GM19238 (cell line): ENCODE results near the gene HS3ST4.
"Not testable (repeated sequence)": the region's sequence is repeated elsewhere in the genome, so short reads cannot be mapped to it uniquely, and the experiment has no call there.

ENCODE experiments used
- DNase-seq: peaks from one replicate; pipeline ENCODE4 v3.0.0; 2011; ENCODE audit warnings: low spot score; ENCODE audit not compliant: insufficient read length

Gene HS3ST4

DNA sequence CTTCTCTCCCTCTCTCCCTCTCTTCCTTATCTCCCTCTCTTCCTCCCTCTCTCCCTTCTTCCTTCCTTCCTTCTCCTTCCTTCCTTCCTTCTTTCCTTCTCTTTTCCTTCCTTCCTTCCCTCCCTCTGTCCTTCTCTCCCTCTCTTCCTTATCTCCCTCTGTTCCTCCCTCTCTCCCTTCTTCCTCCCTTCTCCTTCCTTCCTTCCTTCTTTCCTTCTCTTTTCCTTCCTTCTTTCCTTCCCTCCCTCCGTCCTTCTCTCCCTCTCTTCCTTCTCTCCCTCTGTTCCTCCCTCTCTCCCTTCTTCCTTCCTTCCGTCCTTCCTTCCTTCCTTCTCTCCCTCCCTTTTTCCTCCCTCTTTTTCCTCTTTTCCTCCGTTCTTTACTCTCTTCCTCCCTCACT, 38.6 kb downstream of the HS3ST4 start:
- no peak for DNase-seq

DNA sequence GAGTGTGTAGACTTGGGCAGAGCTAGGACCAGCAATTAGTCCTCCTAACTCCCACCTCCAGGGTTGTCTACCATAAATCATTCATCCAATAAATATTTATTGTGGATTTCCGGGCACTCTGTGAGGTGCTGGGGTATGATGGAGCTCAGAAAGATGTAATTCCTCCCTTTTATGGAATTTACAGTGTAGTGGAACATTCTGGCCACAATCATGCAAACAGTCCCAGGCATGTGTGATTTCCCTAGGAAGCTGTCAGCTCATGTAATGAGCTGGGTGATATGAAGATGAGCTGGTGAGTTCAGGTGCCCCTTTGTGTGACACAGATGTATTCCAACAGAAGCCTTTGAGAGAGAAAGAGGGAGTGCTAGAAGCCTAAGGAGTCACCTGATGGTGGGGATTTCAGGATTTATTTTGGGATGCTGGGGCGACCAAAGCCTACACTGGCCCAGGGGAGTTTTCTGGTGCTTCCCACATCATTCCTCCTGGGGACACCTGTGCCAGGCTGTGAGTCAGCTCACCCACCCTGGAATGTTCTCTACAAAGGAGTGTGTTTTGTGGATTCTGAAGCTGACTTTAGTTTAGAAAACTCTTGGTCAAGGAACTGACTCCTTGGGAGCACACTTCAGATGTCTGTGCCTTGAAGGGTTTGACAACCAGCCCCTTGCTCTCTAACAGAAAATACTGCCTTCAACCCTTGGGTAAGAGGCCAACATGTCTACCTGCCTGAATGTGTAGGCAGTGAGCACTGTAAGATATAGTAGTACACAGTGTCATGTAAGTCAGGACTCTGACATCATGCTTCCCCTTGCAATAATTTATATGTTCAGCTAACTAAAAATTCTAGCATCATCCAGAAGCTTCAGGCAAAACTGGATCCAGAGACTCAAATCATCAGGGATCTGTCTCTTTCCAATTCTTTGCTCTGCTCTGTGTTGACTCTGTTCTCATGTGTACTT, 42.9 kb downstream of the HS3ST4 start:
- DNase-seq: no peak

DNA sequence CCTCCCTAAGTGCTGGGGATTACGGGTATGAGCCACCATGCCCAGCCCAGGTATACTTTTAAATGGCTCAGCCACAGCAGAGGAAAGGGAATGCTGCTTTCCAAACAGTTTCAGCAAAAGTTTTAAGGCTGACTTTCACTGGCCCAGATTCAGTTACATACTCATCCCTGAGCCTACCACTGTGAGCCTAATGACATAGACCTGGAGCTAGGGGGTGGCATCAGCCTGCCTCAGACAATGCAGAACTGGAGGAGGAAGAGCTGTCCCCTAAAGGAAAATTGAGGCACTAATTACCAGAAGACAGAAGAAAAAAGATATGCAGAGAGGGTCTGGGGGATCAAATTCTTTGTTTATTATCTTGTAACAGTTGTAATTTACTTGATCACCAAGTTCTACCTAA, 43.9 kb downstream of the HS3ST4 start:
- DNase-seq: no peak

DNA sequence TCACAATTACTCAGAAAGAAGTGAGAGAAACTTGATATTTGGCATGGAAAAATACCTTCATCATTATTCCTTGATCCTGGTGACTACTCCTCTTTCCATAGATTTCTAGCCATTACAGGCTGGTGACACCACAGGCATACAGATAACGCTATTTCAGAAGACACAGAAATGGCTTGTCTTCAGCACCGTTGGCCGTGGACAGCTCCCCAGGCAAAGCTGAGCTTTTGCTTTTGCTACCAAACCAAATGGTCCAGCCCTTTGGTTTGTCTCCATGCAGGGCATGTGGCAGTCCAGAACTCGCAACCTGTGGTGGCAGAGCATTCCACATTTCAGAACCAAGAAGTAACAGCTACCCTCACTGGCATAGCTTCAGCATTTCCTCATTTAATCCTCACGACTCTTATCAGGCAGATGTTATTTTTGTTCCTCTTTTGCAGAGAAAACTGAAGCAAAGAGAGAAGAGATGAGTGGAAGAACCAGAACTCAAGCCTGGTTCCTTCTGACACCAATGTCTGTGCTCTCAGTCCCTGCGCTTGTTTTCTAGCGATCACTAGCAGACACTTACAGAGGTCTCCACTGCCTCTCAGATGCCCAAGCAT, 55.5 kb downstream of the HS3ST4 start:
- DNase-seq: no peak

DNA sequence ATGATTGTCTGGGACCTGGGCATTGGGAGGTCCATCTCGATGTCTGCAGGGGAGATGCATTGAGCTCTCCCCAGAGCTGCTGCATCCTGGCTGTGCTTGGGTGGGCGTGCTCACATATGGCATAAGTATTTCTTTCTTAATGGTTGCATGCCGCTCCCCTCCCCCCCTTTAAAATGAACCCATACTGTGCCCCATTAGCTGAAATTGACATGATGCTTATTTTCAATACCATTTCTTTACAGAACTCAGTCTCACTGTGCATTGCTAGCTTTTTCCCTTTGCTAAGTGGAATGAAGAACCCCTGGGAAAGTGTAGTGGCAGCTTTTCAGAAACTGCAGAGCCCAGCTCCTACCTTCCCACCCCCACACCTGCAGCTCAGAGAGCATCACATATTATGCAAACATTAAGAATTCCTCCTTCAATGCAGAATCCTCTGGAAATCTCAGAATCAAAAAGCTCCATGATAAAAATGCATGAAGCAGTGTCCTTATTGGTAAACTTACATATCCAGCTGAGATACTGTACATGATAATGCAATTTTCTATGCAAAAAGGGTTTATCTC, 56.4 kb downstream of the HS3ST4 start:
- no peak for DNase-seq

DNA sequence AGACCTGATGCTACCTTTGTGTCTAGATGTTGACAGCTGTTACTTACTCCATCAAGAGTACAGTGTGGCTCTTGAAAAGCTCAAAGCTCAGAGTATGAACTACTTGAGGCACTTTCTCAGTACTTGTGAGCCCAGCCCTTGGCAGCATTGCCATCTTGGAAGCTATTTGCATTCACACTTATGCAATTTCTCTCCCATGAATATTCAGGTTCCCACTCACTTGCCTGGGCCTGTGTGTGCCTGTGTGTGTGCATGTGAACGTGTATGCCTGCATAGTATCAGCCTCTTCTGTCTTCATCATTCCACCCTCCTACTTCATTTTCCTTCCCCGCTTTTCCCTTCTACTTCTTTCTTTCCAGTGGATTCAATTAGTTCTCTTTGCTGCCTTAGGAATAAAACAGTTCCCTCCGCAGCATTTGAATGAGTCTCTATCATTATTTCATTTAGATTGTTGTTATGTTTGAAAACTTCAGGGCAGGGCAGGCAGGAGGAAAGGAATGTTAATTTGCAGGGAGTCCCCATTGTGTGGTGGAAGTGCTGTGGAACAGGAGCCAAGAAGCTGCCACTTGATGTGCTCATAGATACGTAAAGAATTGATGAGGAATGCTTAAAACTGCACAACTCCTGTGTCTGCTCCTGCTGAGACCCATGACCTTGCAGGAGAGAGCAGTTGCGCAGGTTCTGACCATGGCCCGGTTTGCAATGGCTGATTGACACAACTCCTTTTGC, 58.9 kb downstream of the HS3ST4 start:
- no peak for DNase-seq

DNA sequence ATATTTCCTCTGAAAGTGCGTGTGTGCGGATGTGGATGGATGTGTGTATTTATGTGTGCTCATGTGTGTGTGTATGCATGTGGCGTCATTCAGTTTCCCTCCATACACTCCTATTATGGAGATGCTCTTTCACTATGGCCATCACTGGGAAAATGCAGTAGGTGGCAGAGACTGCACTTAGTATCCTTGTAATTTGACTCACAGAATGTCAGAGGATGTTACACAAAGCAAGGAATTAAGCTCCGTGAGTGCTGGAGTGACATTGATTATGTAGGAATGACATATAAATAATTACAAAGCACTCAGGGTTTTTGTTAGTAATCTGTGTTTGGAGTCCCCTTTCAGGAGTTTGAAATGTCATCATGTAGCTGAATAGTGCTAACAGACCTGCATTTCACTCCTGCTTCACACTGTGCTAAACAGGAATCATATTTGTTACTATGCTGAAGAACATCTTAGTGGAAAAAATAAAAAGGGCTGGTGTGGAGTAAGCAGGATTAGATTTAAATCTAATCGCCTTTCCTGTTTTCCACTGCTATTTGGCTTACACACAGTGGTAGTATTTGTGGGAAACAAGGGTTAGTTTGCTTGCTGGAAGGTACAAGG, 59.6 kb downstream of the HS3ST4 start:
- no peak for DNase-seq

DNA sequence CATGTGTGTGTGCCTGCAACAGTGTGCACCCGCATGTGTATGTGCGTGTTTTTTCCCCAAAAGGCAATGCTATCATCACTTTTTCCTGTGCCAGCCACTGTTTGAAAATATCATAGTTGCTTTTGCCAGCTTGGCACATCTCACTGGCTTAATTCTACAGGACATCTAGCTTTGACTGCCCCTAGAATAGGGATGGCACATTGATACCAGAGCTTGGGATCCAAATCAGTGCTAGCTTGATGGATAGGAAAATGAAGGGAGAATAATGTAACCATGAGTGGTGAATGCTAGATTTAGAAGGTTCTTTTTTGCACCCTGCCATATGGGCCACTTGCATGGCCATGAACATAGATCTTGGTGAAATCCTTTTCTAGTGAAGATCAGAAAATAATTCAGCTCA, 72.7 kb downstream of the HS3ST4 start:
- DNase-seq: no peak

DNA sequence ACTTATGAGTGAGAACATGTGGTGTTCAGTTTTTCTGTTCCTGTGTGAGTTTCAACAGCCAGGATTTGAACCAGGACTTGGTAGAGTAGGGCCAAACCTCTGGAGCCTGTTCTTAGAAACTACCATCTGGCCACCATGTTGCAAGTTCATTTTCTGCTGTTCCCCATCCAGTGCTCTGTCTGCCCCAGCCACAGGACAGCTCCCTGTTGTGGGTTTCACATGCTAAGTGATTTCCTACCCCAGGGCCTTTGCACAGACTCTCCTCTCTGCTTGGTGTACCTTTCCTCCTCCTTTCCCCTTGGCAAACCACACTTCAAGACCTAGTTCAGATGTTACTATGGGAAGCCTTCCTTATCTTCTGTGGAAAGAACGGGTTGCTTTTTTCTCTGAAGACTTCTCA, 79.5 kb downstream of the HS3ST4 start:
- no peak for DNase-seq

DNA sequence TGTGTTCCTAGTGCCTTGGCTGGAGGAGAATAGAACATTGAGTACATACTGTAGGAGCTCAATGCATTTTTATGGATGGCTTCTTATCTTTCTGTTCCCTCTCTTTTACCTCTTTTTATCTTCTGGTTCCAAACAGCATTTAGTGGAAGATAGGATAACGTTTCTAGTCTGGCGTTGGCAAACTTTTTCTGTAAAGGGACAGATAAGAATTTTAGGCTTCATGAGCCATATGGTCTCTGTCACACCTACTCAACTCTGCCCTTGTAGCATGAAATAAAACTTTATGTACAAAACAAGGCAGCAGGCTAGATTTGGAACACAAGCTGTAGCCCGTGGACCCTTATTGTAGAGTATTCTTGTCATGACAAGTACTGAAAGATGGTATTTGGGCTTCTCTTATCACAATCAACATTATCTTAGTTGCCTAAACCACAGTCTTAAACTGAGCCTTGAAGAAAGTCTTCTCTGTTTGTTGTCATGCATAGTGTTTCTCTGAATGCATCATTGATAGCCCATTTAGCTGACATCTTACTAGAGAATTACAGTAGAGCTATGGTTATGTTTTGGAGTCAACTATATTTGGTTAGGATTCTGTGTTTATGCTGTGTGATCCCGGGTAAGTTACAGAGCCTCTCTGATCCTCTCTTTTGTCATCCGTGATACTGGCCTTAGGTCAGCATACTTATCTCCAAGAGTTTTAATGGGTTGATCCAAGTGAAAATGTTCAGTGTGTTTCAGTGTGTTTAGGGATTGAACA, 80.2 kb downstream of the HS3ST4 start:
- no peak for DNase-seq

DNA sequence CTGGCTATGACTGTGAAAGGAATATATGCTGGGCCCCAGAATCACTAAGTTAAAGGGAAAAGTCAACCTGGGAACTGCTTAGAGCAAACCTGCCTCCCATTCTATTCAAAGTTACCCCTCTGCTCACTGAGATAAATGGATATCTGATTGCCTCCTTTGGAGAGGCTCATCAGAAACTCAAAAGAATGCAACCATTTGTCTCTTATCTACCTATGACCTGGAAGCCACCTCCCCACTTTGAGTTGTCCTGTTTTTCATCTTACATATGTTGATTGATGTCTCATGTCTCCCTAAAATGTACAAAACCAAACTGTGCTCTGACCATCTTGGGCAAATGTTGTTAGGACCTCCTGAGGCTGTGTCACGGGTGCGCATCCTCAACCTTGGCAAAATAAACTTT, 84.5 kb downstream of the HS3ST4 start:
- DNase-seq: not testable (repeated sequence)

DNA sequence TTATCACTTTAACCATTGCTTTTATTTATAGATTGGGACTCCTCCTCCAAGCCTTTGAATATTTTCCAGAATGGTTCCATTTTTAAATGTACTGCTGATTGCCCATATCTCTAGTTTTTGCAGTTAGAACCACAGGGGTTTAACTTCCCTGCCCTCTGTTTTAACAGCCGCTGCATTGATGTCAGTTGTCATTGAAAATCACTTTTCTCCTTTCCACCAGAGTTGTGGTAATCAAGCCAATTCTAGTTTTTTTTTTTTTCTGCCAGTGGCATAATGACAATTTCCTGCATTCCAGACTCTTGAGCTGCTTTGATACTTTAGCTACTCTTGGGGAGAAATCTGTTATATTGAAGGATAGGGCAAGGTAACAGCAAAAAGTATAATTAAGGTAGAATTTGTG, 91.5 kb downstream of the HS3ST4 start:
- DNase-seq: no peak

DNA sequence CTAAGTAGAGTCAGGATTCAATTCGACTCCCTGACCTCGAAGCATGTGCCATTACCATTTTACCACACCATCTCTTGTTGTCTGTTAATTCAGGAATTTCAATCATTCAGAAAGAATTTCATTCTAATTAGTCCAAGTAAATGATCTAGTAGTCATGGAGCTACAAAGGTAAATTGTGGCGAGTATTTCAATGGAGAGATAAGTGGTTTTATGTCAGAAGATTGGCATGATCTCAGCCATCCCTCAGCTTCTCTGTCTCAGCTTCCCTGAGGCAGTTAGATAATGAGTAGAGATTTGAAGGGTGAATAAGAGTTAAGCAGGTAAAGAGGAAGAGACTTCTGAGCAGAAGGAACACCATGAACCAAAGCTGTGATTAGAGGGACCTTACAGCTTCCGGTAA, 93.6 kb downstream of the HS3ST4 start:
- DNase-seq: no peak

DNA sequence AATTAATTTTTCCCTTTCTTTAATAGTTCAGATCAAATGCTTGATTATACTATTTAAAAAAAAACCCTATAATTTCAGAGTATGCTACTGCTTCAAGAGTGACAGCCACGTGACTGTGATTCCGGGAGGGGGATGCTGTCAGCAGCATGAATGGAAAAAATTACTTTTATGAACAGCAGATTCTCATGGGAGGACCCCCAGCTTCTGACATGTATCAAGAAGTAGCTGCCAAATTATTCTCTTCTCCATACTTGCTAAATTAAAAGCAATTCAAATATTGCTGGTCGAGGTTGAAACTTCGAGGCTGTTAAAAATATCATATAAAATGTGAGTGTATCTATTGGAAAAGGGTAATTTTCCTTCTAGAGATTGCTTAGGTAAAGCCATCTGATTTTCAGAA, 95.0 kb downstream of the HS3ST4 start:
- no peak for DNase-seq

DNA sequence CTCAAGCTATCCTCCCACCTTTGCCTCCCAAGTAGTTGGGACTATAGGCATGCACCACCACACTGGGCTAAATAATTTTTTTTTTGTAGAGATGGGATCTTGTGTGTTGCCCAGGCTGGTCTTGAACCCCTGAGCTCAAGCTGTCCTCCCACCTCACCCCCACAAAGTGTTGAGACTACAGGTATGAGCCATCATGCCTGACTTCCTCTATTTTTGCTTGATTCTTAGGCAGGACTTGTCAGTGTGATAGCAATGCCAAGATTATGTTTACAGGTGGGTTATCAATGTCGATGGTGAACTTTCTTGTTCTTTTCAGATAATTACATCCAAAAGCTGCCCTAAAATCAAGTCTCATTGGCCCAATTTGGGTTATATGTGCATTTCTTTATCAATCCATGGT, 96.9 kb downstream of the HS3ST4 start:
- no peak for DNase-seq

DNA sequence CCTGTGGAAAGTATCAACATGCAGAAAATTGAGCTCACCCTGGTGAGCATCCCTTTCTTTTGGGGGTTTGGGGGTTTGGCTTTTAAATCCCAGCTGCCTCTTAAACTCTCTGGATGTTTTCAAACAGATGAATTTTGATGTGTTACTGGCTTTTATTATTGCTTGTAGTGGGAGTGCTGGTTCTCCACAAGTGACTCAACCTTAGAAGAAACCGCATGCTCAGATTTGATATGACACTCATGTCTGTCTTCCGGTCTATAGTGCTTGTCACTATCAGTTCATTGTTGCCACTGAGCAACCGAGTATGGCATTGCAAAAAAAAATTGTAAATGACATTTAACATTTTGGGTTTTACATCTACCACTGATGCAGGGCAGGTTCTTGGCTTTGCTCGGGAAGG, 104.5 kb downstream of the HS3ST4 start:
- DNase-seq: no peak

DNA sequence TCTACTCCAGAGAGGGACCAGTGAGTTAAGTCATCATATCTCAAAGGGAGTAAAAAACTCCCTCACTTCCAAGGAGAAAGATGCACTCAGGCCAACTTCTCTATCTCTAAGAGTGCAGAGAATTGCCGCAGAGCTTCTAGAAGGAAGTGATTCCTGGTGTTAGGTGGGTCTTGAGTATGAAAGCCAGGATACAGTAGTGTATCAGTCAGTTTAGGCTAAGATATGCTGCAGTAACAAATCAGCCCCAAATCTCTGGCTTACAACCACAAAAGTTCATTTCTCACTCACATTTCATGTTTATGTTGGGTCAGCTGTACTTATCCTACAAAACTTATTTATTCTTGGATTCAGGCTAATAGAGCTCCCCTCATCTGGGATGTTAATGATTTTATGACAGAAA, 106.3 kb downstream of the HS3ST4 start:
- no peak for DNase-seq

DNA sequence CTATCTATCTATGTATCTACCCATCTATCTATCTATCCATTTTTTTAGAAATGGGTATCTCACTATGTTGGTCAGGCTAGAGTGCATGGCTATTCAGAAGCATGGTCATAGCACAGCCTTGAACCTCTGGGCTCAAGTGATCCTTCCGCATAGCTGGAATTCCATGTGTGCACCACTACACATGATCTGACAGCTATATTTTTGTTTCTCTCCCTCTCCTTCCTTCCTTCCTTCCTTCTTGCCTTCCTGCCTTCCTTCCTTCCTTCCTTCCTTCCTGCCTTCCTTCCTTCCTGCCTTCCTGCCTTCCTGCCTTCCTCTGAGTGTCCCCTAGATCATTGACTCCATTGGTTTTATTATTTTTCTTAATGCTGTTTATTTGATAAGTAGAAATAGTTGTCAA, 108.1 kb downstream of the HS3ST4 start:
- no peak for DNase-seq

DNA sequence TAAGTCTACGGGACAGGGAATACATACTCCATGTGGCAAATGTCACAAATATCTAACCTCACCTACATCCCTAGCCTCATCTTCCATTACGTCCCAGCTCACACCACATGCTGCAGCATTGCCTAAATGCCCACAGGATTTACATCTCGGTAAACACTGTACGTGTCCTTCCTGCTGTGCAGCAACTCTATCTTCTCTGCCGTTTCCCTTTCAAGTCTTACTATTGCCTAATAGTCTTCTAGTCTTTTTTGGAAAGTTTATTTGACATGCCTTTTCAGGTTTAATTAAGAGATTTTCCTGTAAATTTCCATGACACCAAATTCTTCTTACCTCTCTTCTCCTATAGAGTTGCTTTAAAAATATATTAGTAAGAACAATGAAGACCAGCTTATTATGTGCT, 120.5 kb downstream of the HS3ST4 start:
- no peak for DNase-seq

DNA sequence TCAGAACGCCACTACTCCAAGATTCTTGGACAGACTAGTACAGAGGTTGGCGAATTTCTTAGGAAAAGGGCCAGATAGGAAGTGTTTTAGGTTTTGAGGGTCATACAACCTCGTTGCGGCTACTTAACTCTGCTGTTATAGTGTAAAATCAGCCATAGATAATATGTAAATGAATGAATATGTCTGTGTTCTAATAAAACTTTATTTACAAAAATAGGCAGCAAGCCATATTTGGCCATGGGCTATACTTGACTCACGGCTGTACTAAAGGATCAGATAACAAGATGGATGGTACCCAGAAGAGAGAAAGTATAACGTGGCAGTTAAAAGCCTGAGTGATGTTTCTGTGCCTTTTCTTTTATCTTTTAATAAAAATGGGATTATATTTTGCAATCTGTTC, 125.5 kb downstream of the HS3ST4 start:
- DNase-seq: no peak

DNA sequence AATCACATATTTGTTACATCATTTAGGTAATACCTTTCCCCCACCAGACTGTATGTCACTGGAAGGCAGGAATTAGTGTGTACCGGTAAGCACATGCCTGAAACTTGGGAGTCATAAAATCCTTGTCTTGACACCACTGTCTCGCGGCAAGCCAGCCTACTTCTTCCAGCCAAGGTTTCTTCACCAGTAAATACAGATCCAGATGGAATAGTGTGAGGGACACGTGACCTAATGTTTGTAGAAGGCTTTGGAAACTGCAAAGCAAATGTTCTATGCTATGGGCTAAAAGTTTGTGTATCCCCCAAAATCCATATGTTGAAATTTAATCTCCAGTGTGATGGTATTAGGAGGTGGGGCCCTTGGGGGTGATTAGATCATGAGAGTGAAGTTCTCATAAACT, 126.1 kb downstream of the HS3ST4 start:
- DNase-seq: no peak
